ENCODE data around the gene GTF2A1L. TPM values are rescaled to one million over a fixed set of nuclear protein-coding genes. Genes with fewer than 3 reads are reported as not detected.

GTF2A1L gene
- total and polyA plus RNA-seq, 4 donors, result 0.02 to 0.67 TPM; not detected in 2

DNA sequence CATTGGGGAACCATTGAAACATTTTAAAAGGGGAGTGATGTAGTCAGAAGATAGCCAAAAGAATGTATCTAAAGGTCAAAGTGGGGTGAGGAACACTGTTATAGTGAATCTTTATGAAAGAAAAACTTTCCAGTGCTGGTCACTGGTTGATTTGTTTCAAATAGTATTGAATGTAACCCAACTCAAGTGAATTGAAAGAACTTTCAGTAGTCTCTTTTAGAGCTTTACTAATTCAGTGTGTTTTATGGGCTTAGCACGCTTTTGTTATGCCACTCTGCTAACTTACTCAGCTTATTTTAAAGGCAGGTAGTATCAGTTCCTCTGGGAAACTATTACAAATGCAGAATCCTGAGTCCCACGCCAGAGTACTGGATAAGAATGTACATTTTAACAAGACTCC, 57.3 kb downstream of the GTF2A1L start:
- TF ChIP-seq, protein P1, sequence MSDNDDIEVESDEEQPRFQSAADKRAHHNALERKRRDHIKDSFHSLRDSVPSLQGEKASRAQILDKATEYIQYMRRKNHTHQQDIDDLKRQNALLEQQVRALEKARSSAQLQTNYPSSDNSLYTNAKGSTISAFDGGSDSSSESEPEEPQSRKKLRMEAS (IDR thresholded peaks at IDR 0.05), result no peak
- TF ChIP-seq, protein P2, sequence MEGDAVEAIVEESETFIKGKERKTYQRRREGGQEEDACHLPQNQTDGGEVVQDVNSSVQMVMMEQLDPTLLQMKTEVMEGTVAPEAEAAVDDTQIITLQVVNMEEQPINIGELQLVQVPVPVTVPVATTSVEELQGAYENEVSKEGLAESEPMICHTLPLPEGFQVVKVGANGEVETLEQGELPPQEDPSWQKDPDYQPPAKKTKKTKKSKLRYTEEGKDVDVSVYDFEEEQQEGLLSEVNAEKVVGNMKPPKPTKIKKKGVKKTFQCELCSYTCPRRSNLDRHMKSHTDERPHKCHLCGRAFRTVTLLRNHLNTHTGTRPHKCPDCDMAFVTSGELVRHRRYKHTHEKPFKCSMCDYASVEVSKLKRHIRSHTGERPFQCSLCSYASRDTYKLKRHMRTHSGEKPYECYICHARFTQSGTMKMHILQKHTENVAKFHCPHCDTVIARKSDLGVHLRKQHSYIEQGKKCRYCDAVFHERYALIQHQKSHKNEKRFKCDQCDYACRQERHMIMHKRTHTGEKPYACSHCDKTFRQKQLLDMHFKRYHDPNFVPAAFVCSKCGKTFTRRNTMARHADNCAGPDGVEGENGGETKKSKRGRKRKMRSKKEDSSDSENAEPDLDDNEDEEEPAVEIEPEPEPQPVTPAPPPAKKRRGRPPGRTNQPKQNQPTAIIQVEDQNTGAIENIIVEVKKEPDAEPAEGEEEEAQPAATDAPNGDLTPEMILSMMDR (IDR thresholded peaks at IDR 0.05; ENCODE audit: low read depth, low read length, missing input control), result no peak
- TF ChIP-seq HNF4G (IDR thresholded peaks at IDR 0.05), result no peak
- TF ChIP-seq NR2F2 (IDR thresholded peaks at IDR 0.05), result no peak
- TF ChIP-seq, protein P3, sequence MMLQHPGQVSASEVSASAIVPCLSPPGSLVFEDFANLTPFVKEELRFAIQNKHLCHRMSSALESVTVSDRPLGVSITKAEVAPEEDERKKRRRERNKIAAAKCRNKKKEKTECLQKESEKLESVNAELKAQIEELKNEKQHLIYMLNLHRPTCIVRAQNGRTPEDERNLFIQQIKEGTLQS (IDR thresholded peaks at IDR 0.05), result no peak
- TF ChIP-seq, protein P4, sequence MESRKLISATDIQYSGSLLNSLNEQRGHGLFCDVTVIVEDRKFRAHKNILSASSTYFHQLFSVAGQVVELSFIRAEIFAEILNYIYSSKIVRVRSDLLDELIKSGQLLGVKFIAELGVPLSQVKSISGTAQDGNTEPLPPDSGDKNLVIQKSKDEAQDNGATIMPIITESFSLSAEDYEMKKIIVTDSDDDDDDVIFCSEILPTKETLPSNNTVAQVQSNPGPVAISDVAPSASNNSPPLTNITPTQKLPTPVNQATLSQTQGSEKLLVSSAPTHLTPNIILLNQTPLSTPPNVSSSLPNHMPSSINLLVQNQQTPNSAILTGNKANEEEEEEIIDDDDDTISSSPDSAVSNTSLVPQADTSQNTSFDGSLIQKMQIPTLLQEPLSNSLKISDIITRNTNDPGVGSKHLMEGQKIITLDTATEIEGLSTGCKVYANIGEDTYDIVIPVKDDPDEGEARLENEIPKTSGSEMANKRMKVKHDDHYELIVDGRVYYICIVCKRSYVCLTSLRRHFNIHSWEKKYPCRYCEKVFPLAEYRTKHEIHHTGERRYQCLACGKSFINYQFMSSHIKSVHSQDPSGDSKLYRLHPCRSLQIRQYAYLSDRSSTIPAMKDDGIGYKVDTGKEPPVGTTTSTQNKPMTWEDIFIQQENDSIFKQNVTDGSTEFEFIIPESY (IDR thresholded peaks at IDR 0.05), result no peak
- no peak for TF ChIP-seq EGR1 (IDR thresholded peaks at IDR 0.05; ENCODE audit: low read depth in 2 of 2)
- TF ChIP-seq SP1 (IDR thresholded peaks at IDR 0.05), result no peak
- no peak for TF ChIP-seq JUND (IDR thresholded peaks at IDR 0.05)
- TF ChIP-seq TAF1 (conservative IDR thresholded peaks at IDR 0.05), result no peak
- TF ChIP-seq GABPA (IDR thresholded peaks at IDR 0.05 in 1 of 2, conservative IDR thresholded peaks at IDR 0.05 in 1 of 2), result no peak
- no peak for TF ChIP-seq YY1 (IDR thresholded peaks at IDR 0.05)
- no peak for TF ChIP-seq FOXA2 (IDR thresholded peaks at IDR 0.05)
- TF ChIP-seq RAD21 (IDR thresholded peaks at IDR 0.05), result no peak
- TF ChIP-seq FOXA1 (IDR thresholded peaks at IDR 0.05), result no peak
- TF ChIP-seq RXRA (IDR thresholded peaks at IDR 0.05), result no peak
- no peak for TF ChIP-seq HNF4A (conservative IDR thresholded peaks at IDR 0.05)

DNA sequence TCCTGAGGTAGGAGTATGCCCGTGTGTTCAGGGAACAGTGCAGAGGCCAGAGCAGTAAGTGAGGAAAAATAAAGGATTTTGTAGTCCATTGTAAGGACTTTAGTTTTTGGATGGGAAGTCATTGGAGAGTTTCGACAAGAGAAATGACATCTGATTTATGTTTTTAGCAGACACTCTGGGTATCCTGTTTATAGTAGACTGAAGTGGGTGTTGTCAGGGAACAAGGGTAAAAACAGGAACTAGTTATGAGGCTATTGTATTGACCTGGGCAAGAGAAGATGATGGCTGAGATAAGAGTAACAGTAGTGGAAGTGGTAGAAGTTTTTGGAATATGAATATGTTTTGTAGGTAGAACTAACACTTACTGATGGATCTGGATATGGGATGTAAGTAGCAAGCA, 59.8 kb downstream of the GTF2A1L start:
- 63% methylated on average over 2 of the region's 2 CpGs for WGBS
- Histone ChIP-seq H3K9me3 (ENCODE audit: control insufficient read depth in 4 of 4, low read length in 3 of 4) (no peaks in the 10 kb centered on the region), H3K4me1 (ENCODE audit: control insufficient read depth in 4 of 4, insufficient read depth in 4 of 4, low read length in 3 of 4) (no peaks in the 10 kb centered on the region), H3K27ac (ENCODE audit: low read depth in 1 of 2, low read length in 2 of 2) (no peak overlapping the region), H3K9ac (ENCODE audit: low read depth in 1 of 2, low read length in 2 of 2) (no peak overlapping the region), H3K27me3 (ENCODE audit: control insufficient read depth in 4 of 4, insufficient read depth in 4 of 4, low read length in 3 of 4) (no peaks in the 10 kb centered on the region), H3K4me3 (ENCODE audit: low read depth in 1 of 3, low read length in 3 of 3) (no peak overlapping the region), H3K36me3 (ENCODE audit: control insufficient read depth in 4 of 4, insufficient read depth in 3 of 4, low read depth in 1 of 4, low read length in 3 of 4) (no peaks in the 10 kb centered on the region)
- no peak for DNase-seq (ENCODE audit: low spot score)
- TF ChIP-seq, protein P2 (IDR thresholded peaks at IDR 0.05; ENCODE audit: low read depth, low read length, missing input control), result no peak
- TF ChIP-seq RAD21 (IDR thresholded peaks at IDR 0.05) (no peak), FOXA1 (IDR thresholded peaks at IDR 0.05) (no peak), SP1 (IDR thresholded peaks at IDR 0.05) (no peak), FOXA2 (IDR thresholded peaks at IDR 0.05) (no peak), EGR1 (IDR thresholded peaks at IDR 0.05; ENCODE audit: low read depth in 2 of 2) (no peak), YY1 (IDR thresholded peaks at IDR 0.05) (no peak), JUND (IDR thresholded peaks at IDR 0.05) (no peak), GABPA (IDR thresholded peaks at IDR 0.05 in 1 of 2, conservative IDR thresholded peaks at IDR 0.05 in 1 of 2) (no peak), RXRA (IDR thresholded peaks at IDR 0.05) (no peak), HNF4G (IDR thresholded peaks at IDR 0.05) (no peak)
- TF ChIP-seq, protein P3 (IDR thresholded peaks at IDR 0.05), result no peak
- TF ChIP-seq, protein P5, sequence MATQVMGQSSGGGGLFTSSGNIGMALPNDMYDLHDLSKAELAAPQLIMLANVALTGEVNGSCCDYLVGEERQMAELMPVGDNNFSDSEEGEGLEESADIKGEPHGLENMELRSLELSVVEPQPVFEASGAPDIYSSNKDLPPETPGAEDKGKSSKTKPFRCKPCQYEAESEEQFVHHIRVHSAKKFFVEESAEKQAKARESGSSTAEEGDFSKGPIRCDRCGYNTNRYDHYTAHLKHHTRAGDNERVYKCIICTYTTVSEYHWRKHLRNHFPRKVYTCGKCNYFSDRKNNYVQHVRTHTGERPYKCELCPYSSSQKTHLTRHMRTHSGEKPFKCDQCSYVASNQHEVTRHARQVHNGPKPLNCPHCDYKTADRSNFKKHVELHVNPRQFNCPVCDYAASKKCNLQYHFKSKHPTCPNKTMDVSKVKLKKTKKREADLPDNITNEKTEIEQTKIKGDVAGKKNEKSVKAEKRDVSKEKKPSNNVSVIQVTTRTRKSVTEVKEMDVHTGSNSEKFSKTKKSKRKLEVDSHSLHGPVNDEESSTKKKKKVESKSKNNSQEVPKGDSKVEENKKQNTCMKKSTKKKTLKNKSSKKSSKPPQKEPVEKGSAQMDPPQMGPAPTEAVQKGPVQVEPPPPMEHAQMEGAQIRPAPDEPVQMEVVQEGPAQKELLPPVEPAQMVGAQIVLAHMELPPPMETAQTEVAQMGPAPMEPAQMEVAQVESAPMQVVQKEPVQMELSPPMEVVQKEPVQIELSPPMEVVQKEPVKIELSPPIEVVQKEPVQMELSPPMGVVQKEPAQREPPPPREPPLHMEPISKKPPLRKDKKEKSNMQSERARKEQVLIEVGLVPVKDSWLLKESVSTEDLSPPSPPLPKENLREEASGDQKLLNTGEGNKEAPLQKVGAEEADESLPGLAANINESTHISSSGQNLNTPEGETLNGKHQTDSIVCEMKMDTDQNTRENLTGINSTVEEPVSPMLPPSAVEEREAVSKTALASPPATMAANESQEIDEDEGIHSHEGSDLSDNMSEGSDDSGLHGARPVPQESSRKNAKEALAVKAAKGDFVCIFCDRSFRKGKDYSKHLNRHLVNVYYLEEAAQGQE (IDR thresholded peaks at IDR 0.05), result no peak
- TF ChIP-seq, protein P4 (IDR thresholded peaks at IDR 0.05), result no peak

More for the DNA sequence above, 57.3 kb downstream of the GTF2A1L start:
- no peaks in the 10 kb centered on the region for H3K27me3 ChIP-seq (ENCODE audit: control insufficient read depth in 4 of 4, insufficient read depth in 4 of 4, low read length in 3 of 4)
- H3K4me3 ChIP-seq (ENCODE audit: low read depth in 1 of 3, low read length in 3 of 3), result no peak overlapping the region
- H3K9me3 ChIP-seq (ENCODE audit: control insufficient read depth in 4 of 4, low read length in 3 of 4), result no peaks in the 10 kb centered on the region
- no peaks in the 10 kb centered on the region for H3K4me1 ChIP-seq (ENCODE audit: control insufficient read depth in 4 of 4, insufficient read depth in 4 of 4, low read length in 3 of 4)
- H3K36me3 ChIP-seq (ENCODE audit: control insufficient read depth in 4 of 4, insufficient read depth in 3 of 4, low read depth in 1 of 4, low read length in 3 of 4), result no peaks in the 10 kb centered on the region
- 87% methylated on average over 2 of the region's 2 CpGs for WGBS
- H3K9ac ChIP-seq (ENCODE audit: low read depth in 1 of 2, low read length in 2 of 2), result no peak overlapping the region
- DNase-seq (ENCODE audit: low spot score), result no peak
- H3K27ac ChIP-seq (ENCODE audit: low read depth in 1 of 2, low read length in 2 of 2), result no peak overlapping the region
